HepG2 (cell line): ENCODE measurements around the gene MIA2.

Experiments used
- ESRRA ChIP-seq: sonication (generic); formaldehyde crosslinking; IDR thresholded peaks from 2 replicates; pipeline ENCODE4 v1.5.1; 2020; ENCODE audit warnings: mild to moderate bottlenecking, low read depth, missing genetic modification reagents
- EZH2 ChIP-seq: conservative IDR thresholded peaks from 2 replicates; pipeline ENCODE4 v1.6.1; 2012; ENCODE audit warnings: mild to moderate bottlenecking, low read depth, low read length, moderate library complexity
- JUN ChIP-seq: sonication (generic); formaldehyde crosslinking; IDR thresholded peaks from 2 replicates; pipeline ENCODE4 v1.4.0; 2020; ENCODE audit warnings: mild to moderate bottlenecking, missing genetic modification reagents
- PHB2 ChIP-seq: fragments of 450-650 bp; IDR thresholded peaks from 2 replicates; pipeline ENCODE4 v1.6.1; 2018; ENCODE audit not compliant: partially characterized antibody
- ZFP36 ChIP-seq: fragments of 150-350 bp; IDR thresholded peaks from 2 replicates; pipeline ENCODE4 v1.6.1; 2018; ENCODE audit warnings: borderline replicate concordance, low read length, low read depth; ENCODE audit not compliant: partially characterized antibody
- ZNF274 ChIP-seq: sonication (generic); formaldehyde crosslinking; IDR thresholded peaks from 2 replicates; pipeline ENCODE4 v1.5.1; 2020; ENCODE audit warnings: mild to moderate bottlenecking, missing genetic modification reagents

DNA sequence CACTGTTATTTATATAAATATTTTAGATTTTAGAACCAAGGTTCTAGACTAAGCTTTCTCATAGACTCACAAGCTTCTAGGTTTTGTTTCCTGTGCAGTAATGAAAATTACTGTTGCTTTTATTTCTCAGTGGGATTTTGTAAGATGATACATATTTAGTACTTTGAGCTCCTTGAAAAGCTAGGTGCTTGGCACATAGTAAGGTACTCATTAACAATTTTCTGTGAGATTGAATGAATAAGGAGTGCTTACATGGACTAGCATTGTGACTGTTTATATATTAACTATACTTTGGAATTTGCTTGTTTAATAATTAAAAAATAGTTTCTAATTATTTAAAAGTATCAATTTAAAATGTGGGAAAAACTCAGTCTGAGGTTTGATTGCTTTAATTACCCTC lies 85.7 kb downstream of the MIA2 start:
- no peak for TF ChIP-seq EZH2
- TF ChIP-seq JUN = no peak
- TF ChIP-seq ESRRA (CRISPR knock-in tag) = no peak
- no peak for TF ChIP-seq PHB2
- no peak for TF ChIP-seq ZNF274 (CRISPR knock-in tag)
- TF ChIP-seq ZFP36 = no peak
